HEK293 (cell line): ENCODE measurements around the gene ATCAY.

ENCODE experiments used
- FEZF1 ChIP-seq: fragments of 450-650 bp; formaldehyde crosslinking; IDR thresholded peaks from 2 replicates; pipeline ENCODE4 v1.5.1; 2016; ENCODE audit warnings: missing biosample characterization, missing genetic modification characterization
- GLIS2 ChIP-seq: fragments of 450-650 bp; formaldehyde crosslinking; IDR thresholded peaks from 2 replicates; pipeline ENCODE4 v1.5.1; 2016; ENCODE audit warnings: missing biosample characterization, missing genetic modification characterization
- HOXC10 ChIP-seq: sonication (generic); formaldehyde crosslinking; IDR thresholded peaks from 2 replicates; pipeline ENCODE4 v1.8.1; 2023; ENCODE audit warnings: mild to moderate bottlenecking, missing genetic modification reagents
- IKZF3 ChIP-seq: fragments of 450-650 bp; IDR thresholded peaks from 2 replicates; pipeline ENCODE4 v1.5.0; 2018; ENCODE audit warnings: missing biosample characterization, mild to moderate bottlenecking, missing genetic modification characterization, moderate library complexity
- KLF1 ChIP-seq: fragments of 450-650 bp; formaldehyde crosslinking; IDR thresholded peaks from 2 replicates; pipeline ENCODE4 v1.5.1; 2016; ENCODE audit warnings: missing biosample characterization, missing genetic modification characterization
- KLF8 ChIP-seq: fragments of 450-650 bp; formaldehyde crosslinking; IDR thresholded peaks from 2 replicates; pipeline ENCODE4 v1.5.1; 2016; ENCODE audit warnings: missing biosample characterization, missing genetic modification characterization
- MZF1 ChIP-seq: fragments of 450-650 bp; formaldehyde crosslinking; IDR thresholded peaks from 2 replicates; pipeline ENCODE4 v1.5.1; 2017; ENCODE audit warnings: missing biosample characterization, missing genetic modification characterization, borderline replicate concordance
- RBAK ChIP-seq: fragments of 450-650 bp; formaldehyde crosslinking; IDR thresholded peaks from 2 replicates; pipeline ENCODE4 v1.5.1; 2016; ENCODE audit warnings: missing biosample characterization, missing genetic modification characterization
- SETDB1 ChIP-seq: IDR thresholded peaks from one replicate; pipeline ENCODE4 v1.6.1; 2017; ENCODE audit warnings: mild to moderate bottlenecking, low read length, moderate library complexity, mixed read lengths; ENCODE audit not compliant: insufficient read length
- ZBTB20 ChIP-seq: fragments of 450-650 bp; formaldehyde crosslinking; IDR thresholded peaks from 2 replicates; pipeline ENCODE4 v1.5.1; 2016; ENCODE audit warnings: missing biosample characterization, missing genetic modification characterization
- ZBTB26 ChIP-seq: fragments of 450-650 bp; formaldehyde crosslinking; optimal IDR thresholded peaks from 2 replicates; pipeline ENCODE3; 2016; ENCODE audit warnings: missing biosample characterization, mild to moderate bottlenecking, missing genetic modification characterization
- ZFHX2 ChIP-seq: fragments of 450-650 bp; formaldehyde crosslinking; conservative IDR thresholded peaks from 2 replicates; pipeline ENCODE4 v1.5.1; 2016; ENCODE audit warnings: missing biosample characterization, missing genetic modification characterization
- ZNF114 ChIP-seq: fragments of 450-650 bp; formaldehyde crosslinking; IDR thresholded peaks from 2 replicates; pipeline ENCODE4 v1.5.0; 2017; ENCODE audit warnings: missing biosample characterization, missing genetic modification characterization
- ZNF214 ChIP-seq: fragments of 450-650 bp; formaldehyde crosslinking; IDR thresholded peaks from 2 replicates; pipeline ENCODE4 v1.5.1; 2017; ENCODE audit warnings: missing biosample characterization, mild to moderate bottlenecking, missing genetic modification characterization, borderline replicate concordance
- ZNF26 ChIP-seq: fragments of 450-650 bp; formaldehyde crosslinking; IDR thresholded peaks from 2 replicates; pipeline ENCODE4 v1.5.1; 2016; ENCODE audit warnings: missing biosample characterization, missing genetic modification characterization
- ZNF324 ChIP-seq: fragments of 450-650 bp; formaldehyde crosslinking; IDR thresholded peaks from 2 replicates; pipeline ENCODE4 v1.5.1; 2016; ENCODE audit warnings: missing biosample characterization, missing genetic modification characterization
- ZNF366 ChIP-seq: fragments of 450-650 bp; formaldehyde crosslinking; conservative IDR thresholded peaks from 2 replicates; pipeline ENCODE4 v1.5.1; 2016; ENCODE audit warnings: missing biosample characterization, missing genetic modification characterization
- ZNF391 ChIP-seq: fragments of 450-650 bp; formaldehyde crosslinking; IDR thresholded peaks from 2 replicates; pipeline ENCODE4 v1.5.1; 2016; ENCODE audit warnings: low read depth, missing biosample characterization, missing genetic modification characterization, borderline replicate concordance
- ZNF398 ChIP-seq: fragments of 450-650 bp; formaldehyde crosslinking; IDR thresholded peaks from 2 replicates; pipeline ENCODE4 v1.5.1; 2017; ENCODE audit warnings: missing biosample characterization, missing genetic modification characterization
- ZNF664 ChIP-seq: fragments of 450-650 bp; formaldehyde crosslinking; IDR thresholded peaks from 2 replicates; pipeline ENCODE4 v1.5.1; 2016; ENCODE audit warnings: missing biosample characterization, missing genetic modification characterization
- ZNF701 ChIP-seq: fragments of 450-650 bp; formaldehyde crosslinking; IDR thresholded peaks from 2 replicates; pipeline ENCODE4 v1.5.1; 2016; ENCODE audit warnings: missing biosample characterization, missing genetic modification characterization
- ZNF768 ChIP-seq: fragments of 450-650 bp; formaldehyde crosslinking; IDR thresholded peaks from 2 replicates; pipeline ENCODE4 v1.5.1; 2018; ENCODE audit warnings: missing biosample characterization, mild to moderate bottlenecking, missing genetic modification characterization
- TF ChIP-seq, protein P1 (sequence below): fragments of 450-650 bp; formaldehyde crosslinking; IDR thresholded peaks from 2 replicates; pipeline ENCODE4 v1.5.1; 2016; ENCODE audit warnings: missing biosample characterization, missing genetic modification characterization
- TF ChIP-seq, protein P2 (sequence below): fragments of 450-650 bp; formaldehyde crosslinking; IDR thresholded peaks from 2 replicates; pipeline ENCODE4 v1.5.1; 2016; ENCODE audit warnings: missing biosample characterization, missing genetic modification characterization
- TF ChIP-seq, protein P3 (sequence below): fragments of 450-650 bp; formaldehyde crosslinking; IDR thresholded peaks from 2 replicates; pipeline ENCODE4 v1.5.1; 2016; ENCODE audit warnings: missing biosample characterization, missing genetic modification characterization

The ATCAY gene

DNA sequence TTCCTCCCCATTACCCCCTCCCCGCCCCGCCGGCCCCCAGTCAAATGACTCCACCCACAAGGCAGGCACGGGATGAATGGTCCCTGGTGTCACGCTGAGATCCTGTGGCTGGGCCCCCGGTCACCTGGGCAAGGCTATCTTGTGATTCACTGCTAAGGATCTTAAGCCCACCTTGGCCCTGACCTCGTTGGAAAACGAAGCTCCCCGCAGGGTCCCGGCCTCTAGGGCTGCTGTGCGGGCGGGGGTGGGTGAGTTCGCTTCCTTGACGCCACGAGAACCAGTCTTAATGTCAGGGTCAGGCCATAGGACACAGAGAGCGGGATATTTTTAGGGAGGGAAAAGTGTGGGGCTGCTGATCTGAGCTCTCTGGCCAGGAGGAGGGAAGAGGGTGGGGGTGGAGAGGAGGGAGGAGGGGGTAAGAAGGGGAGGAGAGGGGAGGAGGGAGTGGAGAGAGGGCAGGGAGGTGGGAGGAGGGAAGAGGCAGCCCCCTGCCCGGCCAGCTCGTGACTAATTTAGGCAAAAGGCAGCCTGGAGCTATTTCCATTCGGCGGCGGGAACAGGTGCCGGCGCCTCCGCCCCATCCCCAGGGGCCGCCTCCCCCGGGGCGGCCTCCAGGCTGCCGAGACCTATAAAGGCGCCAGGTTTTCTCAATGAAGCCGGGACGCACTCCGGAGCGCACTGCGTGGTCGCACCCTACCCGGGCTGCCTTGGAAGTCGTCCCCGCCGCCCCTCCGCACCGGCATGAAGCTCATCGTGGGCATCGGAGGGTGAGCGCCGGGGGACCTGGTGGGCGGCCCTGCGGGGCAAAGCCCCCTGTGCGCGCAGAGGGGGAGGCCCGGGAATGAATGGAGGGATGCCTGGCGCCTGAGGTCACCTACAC is 52.7 kb downstream of the ATCAY start, which contains the start of gene NMRK2 (continued):
- peak; percentile 77 for TF ChIP-seq KLF1
- peak; percentile 93 for TF ChIP-seq ZNF398 (tag by site-specific recombination)
- peak; percentile 56; the same call in 1 of the 2 replicates for TF ChIP-seq GLIS2
- no peak for TF ChIP-seq ZNF701 (tag by site-specific recombination)
- TF ChIP-seq SETDB1, result no peak
- TF ChIP-seq, protein P1, sequence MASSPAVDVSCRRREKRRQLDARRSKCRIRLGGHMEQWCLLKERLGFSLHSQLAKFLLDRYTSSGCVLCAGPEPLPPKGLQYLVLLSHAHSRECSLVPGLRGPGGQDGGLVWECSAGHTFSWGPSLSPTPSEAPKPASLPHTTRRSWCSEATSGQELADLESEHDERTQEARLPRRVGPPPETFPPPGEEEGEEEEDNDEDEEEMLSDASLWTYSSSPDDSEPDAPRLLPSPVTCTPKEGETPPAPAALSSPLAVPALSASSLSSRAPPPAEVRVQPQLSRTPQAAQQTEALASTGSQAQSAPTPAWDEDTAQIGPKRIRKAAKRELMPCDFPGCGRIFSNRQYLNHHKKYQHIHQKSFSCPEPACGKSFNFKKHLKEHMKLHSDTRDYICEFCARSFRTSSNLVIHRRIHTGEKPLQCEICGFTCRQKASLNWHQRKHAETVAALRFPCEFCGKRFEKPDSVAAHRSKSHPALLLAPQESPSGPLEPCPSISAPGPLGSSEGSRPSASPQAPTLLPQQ (tag by site-specific recombination), result no peak
- peak; percentile 73 for TF ChIP-seq ZFHX2 (tag by site-specific recombination)
- TF ChIP-seq ZNF114 (tag by site-specific recombination), result no peak
- TF ChIP-seq KLF8 (tag by site-specific recombination), result 0 out of 2 replicates have a peak, but pooled peaks have one; percentile 25
- TF ChIP-seq MZF1, result no peak
- 0 out of 2 replicates have a peak, but pooled peaks have one; percentile 12 for TF ChIP-seq ZBTB20 (tag by site-specific recombination)
- TF ChIP-seq FEZF1 (tag by site-specific recombination), result no peak
- no peak for TF ChIP-seq ZNF324 (tag by site-specific recombination)
- no peak for TF ChIP-seq RBAK (tag by site-specific recombination)
- TF ChIP-seq ZBTB26 (tag by site-specific recombination), result peak; percentile 19
- TF ChIP-seq ZNF391, result no peak
- TF ChIP-seq HOXC10 (CRISPR knock-in tag), result no peak
- TF ChIP-seq ZNF26 (tag by site-specific recombination), result no peak
- no peak for TF ChIP-seq ZNF366 (tag by site-specific recombination)
- TF ChIP-seq IKZF3 (tag by site-specific recombination), result 0 out of 2 replicates have a peak, but pooled peaks have one; percentile 8
- TF ChIP-seq, protein P2, sequence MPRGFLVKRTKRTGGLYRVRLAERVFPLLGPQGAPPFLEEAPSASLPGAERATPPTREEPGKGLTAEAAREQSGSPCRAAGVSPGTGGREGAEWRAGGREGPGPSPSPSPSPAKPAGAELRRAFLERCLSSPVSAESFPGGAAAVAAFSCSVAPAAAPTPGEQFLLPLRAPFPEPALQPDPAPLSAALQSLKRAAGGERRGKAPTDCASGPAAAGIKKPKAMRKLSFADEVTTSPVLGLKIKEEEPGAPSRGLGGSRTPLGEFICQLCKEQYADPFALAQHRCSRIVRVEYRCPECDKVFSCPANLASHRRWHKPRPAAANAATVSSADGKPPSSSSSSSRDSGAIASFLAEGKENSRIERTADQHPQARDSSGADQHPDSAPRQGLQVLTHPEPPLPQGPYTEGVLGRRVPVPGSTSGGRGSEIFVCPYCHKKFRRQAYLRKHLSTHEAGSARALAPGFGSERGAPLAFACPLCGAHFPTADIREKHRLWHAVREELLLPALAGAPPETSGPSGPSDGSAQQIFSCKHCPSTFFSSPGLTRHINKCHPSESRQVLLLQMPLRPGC (tag by site-specific recombination), result no peak
- no peak for TF ChIP-seq ZNF214
- TF ChIP-seq, protein P3, sequence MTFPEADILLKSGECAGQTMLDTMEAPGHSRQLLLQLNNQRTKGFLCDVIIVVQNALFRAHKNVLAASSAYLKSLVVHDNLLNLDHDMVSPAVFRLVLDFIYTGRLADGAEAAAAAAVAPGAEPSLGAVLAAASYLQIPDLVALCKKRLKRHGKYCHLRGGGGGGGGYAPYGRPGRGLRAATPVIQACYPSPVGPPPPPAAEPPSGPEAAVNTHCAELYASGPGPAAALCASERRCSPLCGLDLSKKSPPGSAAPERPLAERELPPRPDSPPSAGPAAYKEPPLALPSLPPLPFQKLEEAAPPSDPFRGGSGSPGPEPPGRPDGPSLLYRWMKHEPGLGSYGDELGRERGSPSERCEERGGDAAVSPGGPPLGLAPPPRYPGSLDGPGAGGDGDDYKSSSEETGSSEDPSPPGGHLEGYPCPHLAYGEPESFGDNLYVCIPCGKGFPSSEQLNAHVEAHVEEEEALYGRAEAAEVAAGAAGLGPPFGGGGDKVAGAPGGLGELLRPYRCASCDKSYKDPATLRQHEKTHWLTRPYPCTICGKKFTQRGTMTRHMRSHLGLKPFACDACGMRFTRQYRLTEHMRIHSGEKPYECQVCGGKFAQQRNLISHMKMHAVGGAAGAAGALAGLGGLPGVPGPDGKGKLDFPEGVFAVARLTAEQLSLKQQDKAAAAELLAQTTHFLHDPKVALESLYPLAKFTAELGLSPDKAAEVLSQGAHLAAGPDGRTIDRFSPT (tag by site-specific recombination), result 0 out of 2 replicates have a peak, but pooled peaks have one; percentile 22
- no peak for TF ChIP-seq ZNF768 (tag by site-specific recombination)
- TF ChIP-seq ZNF664, result no peak
